LNCaP clone FGC (cell line): ENCODE data around the gene WASL.

Experiments used
- DNase-seq: peaks from one replicate; pipeline ENCODE4 v3.0.0-alpha.2; 2011; ENCODE audit warnings: low read depth
- H3K4me3 ChIP-seq: 2 replicates; pipeline ENCODE4 v1.5.1; 2011; ENCODE audit warnings: mild to moderate bottlenecking, low read depth, low read length, control low read depth
- TF ChIP-seq, protein P1 (sequence below): IDR thresholded peaks from 2 replicates; pipeline ENCODE4 v1.5.1; 2012; ENCODE audit warnings: mild to moderate bottlenecking; ENCODE audit not compliant: control insufficient read depth, insufficient read depth; ENCODE audit errors: extremely low read depth

Gene WASL

DNA sequence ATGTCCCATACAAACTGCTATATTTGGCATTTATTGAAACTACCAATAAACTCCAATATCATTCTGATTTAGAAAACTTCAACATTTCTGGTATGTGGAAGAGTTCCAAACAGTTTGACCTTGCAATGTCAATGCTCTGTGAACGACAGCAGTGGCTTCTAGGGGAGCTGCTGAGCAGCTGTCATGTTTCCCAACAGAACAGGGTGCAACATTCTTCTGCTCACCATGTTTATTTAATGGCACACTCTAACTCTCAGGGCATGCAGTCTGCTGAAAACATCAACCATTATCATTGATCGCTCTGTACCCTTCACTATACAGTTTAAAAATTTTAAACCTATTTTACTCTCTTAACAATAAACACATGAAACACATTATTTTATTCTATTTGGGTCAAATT lies 67.2 kb downstream of the WASL start:
- TF ChIP-seq, protein P1, sequence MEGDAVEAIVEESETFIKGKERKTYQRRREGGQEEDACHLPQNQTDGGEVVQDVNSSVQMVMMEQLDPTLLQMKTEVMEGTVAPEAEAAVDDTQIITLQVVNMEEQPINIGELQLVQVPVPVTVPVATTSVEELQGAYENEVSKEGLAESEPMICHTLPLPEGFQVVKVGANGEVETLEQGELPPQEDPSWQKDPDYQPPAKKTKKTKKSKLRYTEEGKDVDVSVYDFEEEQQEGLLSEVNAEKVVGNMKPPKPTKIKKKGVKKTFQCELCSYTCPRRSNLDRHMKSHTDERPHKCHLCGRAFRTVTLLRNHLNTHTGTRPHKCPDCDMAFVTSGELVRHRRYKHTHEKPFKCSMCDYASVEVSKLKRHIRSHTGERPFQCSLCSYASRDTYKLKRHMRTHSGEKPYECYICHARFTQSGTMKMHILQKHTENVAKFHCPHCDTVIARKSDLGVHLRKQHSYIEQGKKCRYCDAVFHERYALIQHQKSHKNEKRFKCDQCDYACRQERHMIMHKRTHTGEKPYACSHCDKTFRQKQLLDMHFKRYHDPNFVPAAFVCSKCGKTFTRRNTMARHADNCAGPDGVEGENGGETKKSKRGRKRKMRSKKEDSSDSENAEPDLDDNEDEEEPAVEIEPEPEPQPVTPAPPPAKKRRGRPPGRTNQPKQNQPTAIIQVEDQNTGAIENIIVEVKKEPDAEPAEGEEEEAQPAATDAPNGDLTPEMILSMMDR: no peak
- DNase-seq: no peak
- H3K4me3 ChIP-seq: no peak overlapping the region

DNA sequence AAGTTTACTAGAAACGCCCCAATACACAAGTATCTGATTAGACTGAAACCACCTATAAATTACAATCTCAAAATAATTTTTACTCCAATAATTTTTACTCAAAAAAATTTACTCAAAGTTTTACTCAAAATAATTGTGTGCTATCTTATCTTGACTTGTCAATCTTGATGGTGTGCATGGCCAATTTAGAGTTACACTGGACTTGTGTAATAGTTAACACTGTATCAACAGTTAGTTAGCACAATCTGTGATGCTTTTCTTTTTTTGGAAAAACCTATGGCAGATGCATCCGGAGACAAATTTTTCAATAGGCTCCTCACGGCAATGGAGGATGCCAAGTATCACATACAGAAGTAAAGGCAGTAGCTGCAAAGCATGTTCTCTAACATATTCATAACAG lies 68.2 kb downstream of the WASL start:
- no peak for DNase-seq
- TF ChIP-seq, protein P1: no peak
- H3K4me3 ChIP-seq: no peak overlapping the region

GRCh38 chr7:123679614-123680013 lies 69.2 kb downstream of the WASL start:
- no peak for DNase-seq
- TF ChIP-seq, protein P1: no peak

DNA sequence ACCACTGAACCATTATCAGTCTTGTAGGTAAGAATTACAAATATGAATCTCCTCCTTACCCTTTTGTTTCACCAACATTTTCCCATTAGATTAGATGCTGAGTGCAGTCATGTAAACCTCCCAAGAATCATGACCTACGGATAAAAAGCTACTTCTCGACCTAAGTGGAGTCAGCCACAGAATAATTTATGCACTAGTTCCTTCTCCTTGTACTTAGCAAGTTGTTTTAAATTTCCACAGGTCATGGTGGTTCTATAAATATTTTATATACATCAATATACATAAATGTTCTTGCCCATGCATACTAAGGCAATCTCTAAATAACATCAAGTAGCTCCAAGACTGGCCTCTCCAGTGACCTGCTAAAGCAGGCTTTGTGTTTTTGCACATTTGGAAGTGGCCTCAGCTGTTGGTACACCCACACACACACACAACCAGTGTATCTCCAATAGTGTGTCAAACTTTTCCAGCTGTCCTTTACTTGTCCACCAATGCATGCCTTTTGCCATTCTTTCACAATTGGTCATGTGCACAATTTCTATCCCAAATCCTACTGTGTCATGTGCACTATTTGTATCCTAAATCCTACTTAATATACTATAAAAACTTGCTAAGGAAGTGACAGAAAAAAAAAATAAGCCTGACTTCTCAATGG lies 71.6 kb downstream of the WASL start:
- no peak overlapping the region for H3K4me3 ChIP-seq
- DNase-seq: no peak
- TF ChIP-seq, protein P1: no peak

More at GRCh38 chr7:123679614-123680013, 69.2 kb downstream of the WASL start:
- H3K4me3 ChIP-seq: no peak overlapping the region

GRCh38 chr7:123675181-123675473 lies 73.7 kb downstream of the WASL start:
- TF ChIP-seq, protein P1: no peak
- DNase-seq: no peak
- H3K4me3 ChIP-seq: no peak overlapping the region

DNA sequence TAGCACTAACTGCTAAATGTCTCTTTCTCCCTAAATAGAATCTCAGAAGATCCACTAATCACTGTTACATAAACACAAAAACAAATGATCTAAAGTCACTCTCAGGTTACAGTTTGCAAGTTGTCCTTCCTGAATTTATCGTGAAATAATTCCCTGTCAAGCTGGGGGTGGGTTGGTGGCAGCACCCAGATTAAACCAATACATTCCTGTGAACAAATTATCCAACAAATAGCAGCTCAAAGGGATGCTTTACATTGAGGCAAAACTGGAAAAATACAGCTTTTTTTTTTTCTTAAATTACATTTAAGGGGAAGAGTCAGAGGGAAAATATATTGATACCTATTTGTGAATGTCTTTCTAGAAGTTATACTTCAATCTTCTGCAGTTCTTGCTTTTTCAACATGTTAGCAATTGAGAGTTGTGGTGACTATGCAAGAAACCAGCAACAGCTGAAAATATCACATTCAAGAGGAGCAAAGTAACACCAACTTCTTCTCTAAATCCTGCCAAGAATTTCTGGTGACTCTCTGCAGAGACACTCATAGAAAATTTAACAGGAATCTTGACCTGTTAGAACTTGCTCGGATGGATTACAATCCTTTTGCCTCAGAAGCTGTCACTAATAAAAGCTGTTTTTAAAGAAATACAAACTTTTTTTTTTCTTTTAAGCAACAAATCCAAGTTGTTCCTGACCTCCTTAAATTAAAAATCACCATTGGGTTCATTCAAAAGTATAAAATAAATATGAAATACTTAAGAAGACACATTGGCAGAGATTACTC lies 74.2 kb downstream of the WASL start:
- TF ChIP-seq, protein P1: no peak
- no peak overlapping the region for H3K4me3 ChIP-seq
- DNase-seq: no peak
